GM23338 (cell line): ENCODE results near the gene JAK3. TPM values are rescaled to one million over a fixed set of nuclear protein-coding genes. Genes with fewer than 3 reads are reported as not detected.

Experiments
- ATAC-seq: fragments of 200-7000 bp; cut with Tn5 transposase; 3 replicates; pipeline ENCODE4 v1.9.1; 2020
- DNase-seq: peaks from one replicate; pipeline ENCODE4 v3.0.0-alpha.2; 2015; ENCODE audit warnings: low spot score
- H2AFZ ChIP-seq: fragments of 200-600 bp; sonication (generic); 2 replicates; pipeline ENCODE4 v1.8.0; 2016; ENCODE audit warnings: antibody characterized with exemption, mild to moderate bottlenecking, moderate library complexity
- H3F3A ChIP-seq: fragments of 200-600 bp; sonication (generic); replicated peaks from 2 replicates; pipeline ENCODE4 v1.8.0; 2017; ENCODE audit warnings: antibody characterized with exemption, mixed run types, low read depth
- H3K27ac ChIP-seq: fragments of 200-600 bp; sonication (generic); 2 replicates; pipeline ENCODE4 v1.6.1; 2016; ENCODE audit warnings: low read depth
- H3K27me3 ChIP-seq: fragments of 200-600 bp; sonication (generic); 2 replicates; pipeline ENCODE4 v1.8.0; 2016; ENCODE audit warnings: mild to moderate bottlenecking, mixed run types, moderate library complexity; ENCODE audit not compliant: insufficient read depth
- H3K36me3 ChIP-seq: fragments of 200-600 bp; sonication (generic); 2 replicates; pipeline ENCODE4 v1.8.0; 2016; ENCODE audit warnings: mild to moderate bottlenecking; ENCODE audit not compliant: insufficient read depth
- H3K4me1 ChIP-seq: fragments of 200-600 bp; sonication (generic); 2 replicates; pipeline ENCODE4 v1.8.0; 2016; ENCODE audit warnings: mild to moderate bottlenecking, moderate library complexity; ENCODE audit not compliant: insufficient read depth
- H3K4me2 ChIP-seq: fragments of 200-600 bp; sonication (generic); 2 replicates; pipeline ENCODE4 v1.7.1; 2017; ENCODE audit warnings: mixed run types
- H3K4me3 ChIP-seq: fragments of 200-600 bp; sonication (generic); 2 replicates; pipeline ENCODE4 v1.6.1; 2016; ENCODE audit warnings: mixed run types
- H3K79me2 ChIP-seq: fragments of 200-600 bp; sonication (generic); replicated peaks from 2 replicates; pipeline ENCODE4 v1.8.0; 2017; ENCODE audit warnings: mild to moderate bottlenecking; ENCODE audit not compliant: insufficient read depth
- H3K9me2 ChIP-seq: fragments of 200-600 bp; sonication (generic); 2 replicates; pipeline ENCODE4 v1.8.0; 2017; ENCODE audit not compliant: insufficient read depth
- H4K20me1 ChIP-seq: fragments of 200-600 bp; sonication (generic); replicated peaks from 2 replicates; pipeline ENCODE4 v1.8.0; 2017; ENCODE audit warnings: mild to moderate bottlenecking; ENCODE audit not compliant: insufficient read depth
- H3K27ac Mint-ChIP-seq: 2 replicates; pipeline ENCODE4 v1.8.0; 2020; ENCODE audit warnings: inconsistent platforms, mild to moderate bottlenecking, moderate library complexity, mixed read lengths
- H3K27me3 Mint-ChIP-seq: 3 replicates; pipeline ENCODE4 v1.8.0; 2022; ENCODE audit warnings: low read depth, mild to moderate bottlenecking, moderate library complexity, mixed read lengths, inconsistent platforms; ENCODE audit not compliant: insufficient read depth, poor library complexity
- H3K36me3 Mint-ChIP-seq: 3 replicates; pipeline ENCODE4 v1.8.0; 2021; ENCODE audit warnings: low read depth, mild to moderate bottlenecking, inconsistent platforms, moderate library complexity, mixed read lengths
- H3K4me1 Mint-ChIP-seq: 3 replicates; pipeline ENCODE4 v1.8.0; 2020; ENCODE audit warnings: mild to moderate bottlenecking, inconsistent platforms, mixed read lengths
- H3K4me3 Mint-ChIP-seq: 3 replicates; pipeline ENCODE4 v1.8.0; 2021; ENCODE audit warnings: moderate library complexity, mild to moderate bottlenecking, inconsistent platforms, mixed read lengths
- H3K9me3 Mint-ChIP-seq: 3 replicates; pipeline ENCODE4 v1.8.0; 2020; ENCODE audit warnings: moderate library complexity, mild to moderate bottlenecking, inconsistent platforms, mixed read lengths
- CREB1 ChIP-seq: fragments of 250-450 bp; sonication (Bioruptor Pico); IDR thresholded peaks from 2 replicates; pipeline ENCODE4 v1.5.0; 2020; ENCODE audit warnings: low read depth, mild to moderate bottlenecking, moderate library complexity
- EZH2 ChIP-seq: fragments of 200-600 bp; sonication (generic); IDR thresholded peaks from one replicate; pipeline ENCODE4 v1.8.0; 2017; ENCODE audit warnings: antibody characterized with exemption, mild to moderate bottlenecking, low read depth; ENCODE audit not compliant: unreplicated experiment
- NANOG ChIP-seq: IDR thresholded peaks from 2 replicates; pipeline ENCODE4 v1.6.1; 2016; ENCODE audit warnings: antibody characterized with exemption, borderline replicate concordance
- POLR2AphosphoS5 ChIP-seq: IDR thresholded peaks from 2 replicates; pipeline ENCODE4 v1.6.1; 2016; ENCODE audit warnings: antibody characterized with exemption, low read depth
- STAT1 ChIP-seq: IDR thresholded peaks from one replicate; pipeline ENCODE4 v1.6.1; 2016; ENCODE audit warnings: antibody characterized with exemption; ENCODE audit not compliant: unreplicated experiment
- ZNF331 ChIP-seq: fragments of 250-450 bp; sonication (Bioruptor Pico); IDR thresholded peaks from 2 replicates; pipeline ENCODE4 v1.5.0; 2020; ENCODE audit warnings: low read depth, mild to moderate bottlenecking, moderate library complexity
- ZNF462 ChIP-seq: fragments of 250-450 bp; sonication (Bioruptor Pico); IDR thresholded peaks from 2 replicates; pipeline ENCODE4 v1.5.0; 2020; ENCODE audit warnings: mild to moderate bottlenecking, moderate library complexity
- polyA plus RNA-seq: library from polyadenylated mRNA; unstranded; fragments of >200 nt; fragmentation: Nextera tagmentation; extraction: Ambion mirVana; gene quantifications from 2 replicates; pipeline ENCODE4 v1.2.1, GENCODE V29; 2016
- total RNA-seq: library from RNA; depleted of rRNA; stranded (reverse); fragments of >200 nt; shearing (Covaris generic); gene quantifications from 2 replicates; pipeline ENCODE4 v1.2.3, GENCODE V29; 2014
- TF ChIP-seq, protein P1 (sequence below): IDR thresholded peaks from one replicate; pipeline ENCODE4 v1.6.1; 2018; ENCODE audit warnings: antibody characterized with exemption; ENCODE audit not compliant: unreplicated experiment

The JAK3 gene
- total and polyA plus RNA-seq, 2 experiments from 2014 or later: 2.9 to 5.4 TPM

GRCh38 chr19:17872251-17873001 is 24.6 kb upstream of the JAK3 start:
- no peaks in the 10 kb centered on the region for H3K9me2 ChIP-seq
- H3K36me3 ChIP-seq: no peaks in the 10 kb centered on the region
- peaks cover 11% of the 10 kb centered on the region; the same call in 1 of the 2 replicates for H3F3A ChIP-seq
- no peak for TF ChIP-seq NANOG
- TF ChIP-seq EZH2: no peak
- no peak for TF ChIP-seq POLR2AphosphoS5
- TF ChIP-seq, protein P1, sequence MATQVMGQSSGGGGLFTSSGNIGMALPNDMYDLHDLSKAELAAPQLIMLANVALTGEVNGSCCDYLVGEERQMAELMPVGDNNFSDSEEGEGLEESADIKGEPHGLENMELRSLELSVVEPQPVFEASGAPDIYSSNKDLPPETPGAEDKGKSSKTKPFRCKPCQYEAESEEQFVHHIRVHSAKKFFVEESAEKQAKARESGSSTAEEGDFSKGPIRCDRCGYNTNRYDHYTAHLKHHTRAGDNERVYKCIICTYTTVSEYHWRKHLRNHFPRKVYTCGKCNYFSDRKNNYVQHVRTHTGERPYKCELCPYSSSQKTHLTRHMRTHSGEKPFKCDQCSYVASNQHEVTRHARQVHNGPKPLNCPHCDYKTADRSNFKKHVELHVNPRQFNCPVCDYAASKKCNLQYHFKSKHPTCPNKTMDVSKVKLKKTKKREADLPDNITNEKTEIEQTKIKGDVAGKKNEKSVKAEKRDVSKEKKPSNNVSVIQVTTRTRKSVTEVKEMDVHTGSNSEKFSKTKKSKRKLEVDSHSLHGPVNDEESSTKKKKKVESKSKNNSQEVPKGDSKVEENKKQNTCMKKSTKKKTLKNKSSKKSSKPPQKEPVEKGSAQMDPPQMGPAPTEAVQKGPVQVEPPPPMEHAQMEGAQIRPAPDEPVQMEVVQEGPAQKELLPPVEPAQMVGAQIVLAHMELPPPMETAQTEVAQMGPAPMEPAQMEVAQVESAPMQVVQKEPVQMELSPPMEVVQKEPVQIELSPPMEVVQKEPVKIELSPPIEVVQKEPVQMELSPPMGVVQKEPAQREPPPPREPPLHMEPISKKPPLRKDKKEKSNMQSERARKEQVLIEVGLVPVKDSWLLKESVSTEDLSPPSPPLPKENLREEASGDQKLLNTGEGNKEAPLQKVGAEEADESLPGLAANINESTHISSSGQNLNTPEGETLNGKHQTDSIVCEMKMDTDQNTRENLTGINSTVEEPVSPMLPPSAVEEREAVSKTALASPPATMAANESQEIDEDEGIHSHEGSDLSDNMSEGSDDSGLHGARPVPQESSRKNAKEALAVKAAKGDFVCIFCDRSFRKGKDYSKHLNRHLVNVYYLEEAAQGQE: no peak
- no peak for TF ChIP-seq ZNF462 (CRISPR knock-in tag)
- TF ChIP-seq STAT1: no peak
- TF ChIP-seq CREB1 (CRISPR knock-in tag): no peak
- no peak for TF ChIP-seq ZNF331 (CRISPR knock-in tag)
- H3K27ac Mint-ChIP-seq: no peak overlapping the region
- no peak overlapping the region for H3K27ac ChIP-seq
- no peak overlapping the region for H3K4me3 Mint-ChIP-seq
- H3K9me3 Mint-ChIP-seq: no peaks in the 10 kb centered on the region
- peaks cover 30% of the 10 kb centered on the region for H3K27me3 Mint-ChIP-seq
- H3K4me2 ChIP-seq: 0 out of 2 replicates have a peak overlapping the region, but pooled peaks have one; percentile 48
- H3K27me3 ChIP-seq: peaks cover 41% of the 10 kb centered on the region
- H3K4me1 ChIP-seq: peaks cover 12% of the 10 kb centered on the region; the same call in 1 of the 2 replicates
- H2AFZ ChIP-seq: 0 out of 2 replicates have a peak overlapping the region, but pooled peaks have one; percentile 63
- DNase-seq (peak; percentile 39), ATAC-seq (no peak)
- H3K79me2 ChIP-seq: no peaks in the 10 kb centered on the region
- no peak overlapping the region for H3K4me3 ChIP-seq
- H3K4me1 Mint-ChIP-seq: peaks cover 12% of the 10 kb centered on the region
- H3K36me3 Mint-ChIP-seq: no peaks in the 10 kb centered on the region
- H4K20me1 ChIP-seq: no peaks in the 10 kb centered on the region
